ENCODE results near the gene LBHD2.
"Not testable (repeated sequence)": the region's sequence is repeated elsewhere in the genome, so short reads cannot be mapped to it uniquely, and the experiment has no call there.

Gene LBHD2

GRCh38 chr14:103112400-103113243 lies 28.6 kb downstream of the LBHD2 start:
- no peak for DNase-seq (ENCODE audit: low read depth)
- TF ChIP-seq CTCF (IDR thresholded peaks at IDR 0.05; ENCODE audit: insufficient read depth, low read depth, low read length, missing control alignments), result no peak
- H3K4me3 ChIP-seq (ENCODE audit: low read length), result no peak overlapping the region

GRCh38 chr14:103113303-103113702 lies 29.3 kb downstream of the LBHD2 start:
- no peak overlapping the region for H3K4me3 ChIP-seq (ENCODE audit: low read length)
- TF ChIP-seq CTCF (IDR thresholded peaks at IDR 0.05; ENCODE audit: insufficient read depth, low read depth, low read length, missing control alignments), result no peak
- DNase-seq (ENCODE audit: low read depth), result no peak

GRCh38 chr14:103113774-103114173 lies 29.8 kb downstream of the LBHD2 start:
- no peak for TF ChIP-seq CTCF (IDR thresholded peaks at IDR 0.05; ENCODE audit: insufficient read depth, low read depth, low read length, missing control alignments)

GRCh38 chr14:103115086-103115679 lies 31.2 kb downstream of the LBHD2 start:
- not testable (repeated sequence) for H3K4me3 ChIP-seq (ENCODE audit: low read length); DNase-seq (ENCODE audit: low read depth)

More at GRCh38 chr14:103113774-103114173, 29.8 kb downstream of the LBHD2 start:
- H3K4me3 ChIP-seq (ENCODE audit: low read length), result no peak overlapping the region
- no peak for DNase-seq (ENCODE audit: low read depth)

- no peak overlapping the region for H3K4me3 ChIP-seq (ENCODE audit: low read length)
- DNase-seq (ENCODE audit: low read depth), result peak; percentile 52
- no peak for TF ChIP-seq CTCF (IDR thresholded peaks at IDR 0.05; ENCODE audit: insufficient read depth, low read depth, low read length, missing control alignments)
Measured at GRCh38 chr14:103115845-103116572, 32.0 kb downstream of the LBHD2 start.

GRCh38 chr14:103116636-103117035 lies 32.6 kb downstream of the LBHD2 start:
- no peak for TF ChIP-seq CTCF (IDR thresholded peaks at IDR 0.05; ENCODE audit: insufficient read depth, low read depth, low read length, missing control alignments)
- no peak overlapping the region for H3K4me3 ChIP-seq (ENCODE audit: low read length)
- DNase-seq (ENCODE audit: low read depth), result no peak

- not testable (repeated sequence) for H3K4me3 ChIP-seq (ENCODE audit: low read length); DNase-seq (ENCODE audit: low read depth)
Measured at GRCh38 chr14:103117499-103117898, 33.5 kb downstream of the LBHD2 start.
